Neural crest cell (in vitro differentiated cells): ENCODE data around the gene DAPK2. TPM values are rescaled to one million over a fixed set of nuclear protein-coding genes. Genes with fewer than 3 reads are reported as not detected.

Experiments used
- DNase-seq: peaks from one replicate; pipeline ENCODE4 v3.0.0; 2021; ENCODE audit warnings: low read depth, mixed read lengths, low spot score
- H3K27ac Mint-ChIP-seq: one replicate; pipeline ENCODE4 v1.8.0; 2021; ENCODE audit warnings: mild to moderate bottlenecking, mixed read lengths; ENCODE audit not compliant: unreplicated experiment
- H3K27me3 Mint-ChIP-seq: 2 replicates; pipeline ENCODE4 v1.8.0; 2021; ENCODE audit warnings: low read depth, mild to moderate bottlenecking, mixed read lengths
- H3K36me3 Mint-ChIP-seq: 2 replicates; pipeline ENCODE4 v1.8.0; 2021; ENCODE audit warnings: low read depth, mild to moderate bottlenecking, mixed read lengths
- H3K4me1 Mint-ChIP-seq: 2 replicates; pipeline ENCODE4 v1.8.0; 2021; ENCODE audit warnings: mixed read lengths
- H3K4me3 Mint-ChIP-seq: one replicate; pipeline ENCODE4 v1.8.0; 2021; ENCODE audit warnings: mild to moderate bottlenecking, mixed read lengths
- H3K9me3 Mint-ChIP-seq: 2 replicates; pipeline ENCODE4 v1.8.0; 2021; ENCODE audit warnings: mixed read lengths
- total RNA-seq: library from RNA; stranded (reverse); gene quantifications from 2 replicates; pipeline ENCODE4 v1.2.1, GENCODE V29; 2021
- TF ChIP-seq, protein P1 (sequence below): fragments of 200-600 bp; sonication (generic); conservative IDR thresholded peaks from 2 replicates; pipeline ENCODE4 v1.5.0; 2021; ENCODE audit warnings: antibody characterized with exemption, mild to moderate bottlenecking

The DAPK2 gene
- total RNA-seq, 1 donor from 2014 or later, result 8.5 TPM

GRCh38 chr15:63994073-63994600, 52.1 kb downstream of the DAPK2 start:
- DNase-seq, result no peak
- H3K27me3 Mint-ChIP-seq, result no peaks in the 10 kb centered on the region
- no peaks in the 10 kb centered on the region for H3K36me3 Mint-ChIP-seq
- TF ChIP-seq, protein P1, sequence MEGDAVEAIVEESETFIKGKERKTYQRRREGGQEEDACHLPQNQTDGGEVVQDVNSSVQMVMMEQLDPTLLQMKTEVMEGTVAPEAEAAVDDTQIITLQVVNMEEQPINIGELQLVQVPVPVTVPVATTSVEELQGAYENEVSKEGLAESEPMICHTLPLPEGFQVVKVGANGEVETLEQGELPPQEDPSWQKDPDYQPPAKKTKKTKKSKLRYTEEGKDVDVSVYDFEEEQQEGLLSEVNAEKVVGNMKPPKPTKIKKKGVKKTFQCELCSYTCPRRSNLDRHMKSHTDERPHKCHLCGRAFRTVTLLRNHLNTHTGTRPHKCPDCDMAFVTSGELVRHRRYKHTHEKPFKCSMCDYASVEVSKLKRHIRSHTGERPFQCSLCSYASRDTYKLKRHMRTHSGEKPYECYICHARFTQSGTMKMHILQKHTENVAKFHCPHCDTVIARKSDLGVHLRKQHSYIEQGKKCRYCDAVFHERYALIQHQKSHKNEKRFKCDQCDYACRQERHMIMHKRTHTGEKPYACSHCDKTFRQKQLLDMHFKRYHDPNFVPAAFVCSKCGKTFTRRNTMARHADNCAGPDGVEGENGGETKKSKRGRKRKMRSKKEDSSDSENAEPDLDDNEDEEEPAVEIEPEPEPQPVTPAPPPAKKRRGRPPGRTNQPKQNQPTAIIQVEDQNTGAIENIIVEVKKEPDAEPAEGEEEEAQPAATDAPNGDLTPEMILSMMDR, result no peak
- H3K27ac Mint-ChIP-seq, result no peak overlapping the region
- H3K4me3 Mint-ChIP-seq, result no peak overlapping the region
- no peaks in the 10 kb centered on the region for H3K9me3 Mint-ChIP-seq
- H3K4me1 Mint-ChIP-seq, result peaks cover 10% of the 10 kb centered on the region

DNA sequence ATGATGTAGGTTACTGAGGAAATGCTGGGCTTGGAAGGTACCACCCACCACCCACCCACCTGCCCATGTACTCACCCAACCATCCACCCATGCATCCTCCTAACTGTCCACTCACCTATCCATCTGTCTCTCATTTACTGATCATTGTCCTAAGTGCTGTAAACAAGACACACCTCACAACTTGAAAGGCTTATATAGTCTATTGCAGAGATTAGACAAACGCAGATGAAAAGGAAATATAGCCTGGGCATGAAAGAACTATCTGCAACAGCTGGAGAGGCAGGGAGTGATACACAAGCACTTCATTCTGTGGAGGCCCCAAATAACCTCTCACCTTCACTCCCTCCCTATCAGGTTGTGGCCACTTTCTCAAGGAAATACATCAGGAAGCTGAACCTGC, 54.0 kb downstream of the DAPK2 start:
- H3K27ac Mint-ChIP-seq, result no peak overlapping the region
- no peaks in the 10 kb centered on the region for H3K27me3 Mint-ChIP-seq
- DNase-seq, result no peak
- no peak overlapping the region for H3K4me3 Mint-ChIP-seq
- no peaks in the 10 kb centered on the region for H3K36me3 Mint-ChIP-seq
- no peaks in the 10 kb centered on the region for H3K9me3 Mint-ChIP-seq
- TF ChIP-seq, protein P1, result no peak
- peaks cover 6% of the 10 kb centered on the region for H3K4me1 Mint-ChIP-seq

DNA sequence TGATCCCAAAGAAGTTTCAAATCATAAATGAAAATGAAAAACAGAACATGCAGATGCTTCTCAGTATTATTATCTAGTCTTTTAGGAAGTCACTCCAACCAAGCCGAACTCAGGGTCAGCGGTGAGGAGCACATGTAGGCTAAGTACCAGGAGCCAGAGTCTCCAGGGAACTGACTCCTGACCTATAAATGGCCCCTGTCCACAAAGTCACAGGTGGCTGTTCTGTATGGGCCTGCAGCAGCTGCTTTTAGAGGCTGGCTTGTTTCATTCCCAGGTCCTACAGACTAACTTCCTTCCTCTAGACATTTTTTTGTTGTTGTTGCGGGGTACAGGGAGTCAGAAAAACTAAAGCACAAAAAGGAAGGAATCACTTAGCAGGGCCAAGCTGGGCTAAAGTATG, 54.6 kb downstream of the DAPK2 start:
- H3K4me3 Mint-ChIP-seq, result no peak overlapping the region
- H3K27ac Mint-ChIP-seq, result no peak overlapping the region
- no peaks in the 10 kb centered on the region for H3K27me3 Mint-ChIP-seq
- no peaks in the 10 kb centered on the region for H3K36me3 Mint-ChIP-seq
- TF ChIP-seq, protein P1, result no peak
- H3K4me1 Mint-ChIP-seq, result peaks cover 6% of the 10 kb centered on the region
- DNase-seq, result no peak
- H3K9me3 Mint-ChIP-seq, result no peaks in the 10 kb centered on the region

GRCh38 chr15:63990454-63990853, 55.8 kb downstream of the DAPK2 start:
- Mint-ChIP-seq H3K4me1 (peaks cover 3% of the 10 kb centered on the region), H3K27me3 (no peaks in the 10 kb centered on the region), H3K9me3 (no peaks in the 10 kb centered on the region), H3K4me3 (no peak overlapping the region), H3K36me3 (no peaks in the 10 kb centered on the region), H3K27ac (no peak overlapping the region)
- DNase-seq, result no peak
- TF ChIP-seq, protein P1, result no peak

GRCh38 chr15:63987796-63988378, 58.4 kb downstream of the DAPK2 start:
- peaks cover 12% of the 10 kb centered on the region for H3K4me1 Mint-ChIP-seq
- no peaks in the 10 kb centered on the region for H3K9me3 Mint-ChIP-seq
- TF ChIP-seq, protein P1, result no peak
- peak overlapping the region; percentile 4 for H3K27ac Mint-ChIP-seq
- no peak for DNase-seq
- no peaks in the 10 kb centered on the region for H3K27me3 Mint-ChIP-seq
- no peaks in the 10 kb centered on the region for H3K36me3 Mint-ChIP-seq
- no peak overlapping the region for H3K4me3 Mint-ChIP-seq
